GM23338 (cell line): ENCODE results near the gene EPO. TPM values are rescaled to one million over a fixed set of nuclear protein-coding genes. Genes with fewer than 3 reads are reported as not detected.

ENCODE experiments used
- ATAC-seq: fragments of 200-7000 bp; cut with Tn5 transposase; 3 replicates; pipeline ENCODE4 v1.9.1; 2020
- DNase-seq: peaks from one replicate; pipeline ENCODE4 v3.0.0-alpha.2; 2015; ENCODE audit warnings: low spot score
- H2AFZ ChIP-seq: fragments of 200-600 bp; sonication (generic); 2 replicates; pipeline ENCODE4 v1.8.0; 2016; ENCODE audit warnings: antibody characterized with exemption, mild to moderate bottlenecking, moderate library complexity
- H3F3A ChIP-seq: fragments of 200-600 bp; sonication (generic); replicated peaks from 2 replicates; pipeline ENCODE4 v1.8.0; 2017; ENCODE audit warnings: antibody characterized with exemption, mixed run types, low read depth
- H3K27ac ChIP-seq: fragments of 200-600 bp; sonication (generic); 2 replicates; pipeline ENCODE4 v1.6.1; 2016; ENCODE audit warnings: low read depth
- H3K27me3 ChIP-seq: fragments of 200-600 bp; sonication (generic); 2 replicates; pipeline ENCODE4 v1.8.0; 2016; ENCODE audit warnings: mild to moderate bottlenecking, mixed run types, moderate library complexity; ENCODE audit not compliant: insufficient read depth
- H3K36me3 ChIP-seq: fragments of 200-600 bp; sonication (generic); 2 replicates; pipeline ENCODE4 v1.8.0; 2016; ENCODE audit warnings: mild to moderate bottlenecking; ENCODE audit not compliant: insufficient read depth
- H3K4me1 ChIP-seq: fragments of 200-600 bp; sonication (generic); 2 replicates; pipeline ENCODE4 v1.8.0; 2016; ENCODE audit warnings: mild to moderate bottlenecking, moderate library complexity; ENCODE audit not compliant: insufficient read depth
- H3K4me2 ChIP-seq: fragments of 200-600 bp; sonication (generic); 2 replicates; pipeline ENCODE4 v1.7.1; 2017; ENCODE audit warnings: mixed run types
- H3K4me3 ChIP-seq: fragments of 200-600 bp; sonication (generic); 2 replicates; pipeline ENCODE4 v1.6.1; 2016; ENCODE audit warnings: mixed run types
- H3K79me2 ChIP-seq: fragments of 200-600 bp; sonication (generic); replicated peaks from 2 replicates; pipeline ENCODE4 v1.8.0; 2017; ENCODE audit warnings: mild to moderate bottlenecking; ENCODE audit not compliant: insufficient read depth
- H3K9me2 ChIP-seq: fragments of 200-600 bp; sonication (generic); 2 replicates; pipeline ENCODE4 v1.8.0; 2017; ENCODE audit not compliant: insufficient read depth
- H4K20me1 ChIP-seq: fragments of 200-600 bp; sonication (generic); replicated peaks from 2 replicates; pipeline ENCODE4 v1.8.0; 2017; ENCODE audit warnings: mild to moderate bottlenecking; ENCODE audit not compliant: insufficient read depth
- H3K27ac Mint-ChIP-seq: 2 replicates; pipeline ENCODE4 v1.8.0; 2020; ENCODE audit warnings: inconsistent platforms, mild to moderate bottlenecking, moderate library complexity, mixed read lengths
- H3K27me3 Mint-ChIP-seq: 3 replicates; pipeline ENCODE4 v1.8.0; 2022; ENCODE audit warnings: low read depth, mild to moderate bottlenecking, moderate library complexity, mixed read lengths, inconsistent platforms; ENCODE audit not compliant: insufficient read depth, poor library complexity
- H3K36me3 Mint-ChIP-seq: 3 replicates; pipeline ENCODE4 v1.8.0; 2021; ENCODE audit warnings: low read depth, mild to moderate bottlenecking, inconsistent platforms, moderate library complexity, mixed read lengths
- H3K4me1 Mint-ChIP-seq: 3 replicates; pipeline ENCODE4 v1.8.0; 2020; ENCODE audit warnings: mild to moderate bottlenecking, inconsistent platforms, mixed read lengths
- H3K4me3 Mint-ChIP-seq: 3 replicates; pipeline ENCODE4 v1.8.0; 2021; ENCODE audit warnings: moderate library complexity, mild to moderate bottlenecking, inconsistent platforms, mixed read lengths
- H3K9me3 Mint-ChIP-seq: 3 replicates; pipeline ENCODE4 v1.8.0; 2020; ENCODE audit warnings: moderate library complexity, mild to moderate bottlenecking, inconsistent platforms, mixed read lengths
- CTCF ChIP-seq, 2 experiments: fragments of 200-600 bp in 1 of 2; sonication (generic) in 1 of 2; conservative IDR thresholded peaks; 2 replicates each; pipeline versions ENCODE4 v1.5.1 to v1.6.1; 2016 to 2017; ENCODE audit warnings: antibody characterized with exemption in 2 of 2, low read depth in 2 of 2, mild to moderate bottlenecking in 2 of 2, moderate library complexity in 1 of 2
- EZH2 ChIP-seq: fragments of 200-600 bp; sonication (generic); IDR thresholded peaks from one replicate; pipeline ENCODE4 v1.8.0; 2017; ENCODE audit warnings: antibody characterized with exemption, mild to moderate bottlenecking, low read depth; ENCODE audit not compliant: unreplicated experiment
- EZH2phosphoT487 ChIP-seq: fragments of 200-600 bp; sonication (generic); IDR thresholded peaks from one replicate; pipeline ENCODE4 v1.8.1; 2018; ENCODE audit warnings: antibody characterized with exemption; ENCODE audit not compliant: unreplicated experiment
- JUNB ChIP-seq: IDR thresholded peaks from one replicate; pipeline ENCODE4 v1.6.1; 2016; ENCODE audit warnings: antibody characterized with exemption; ENCODE audit not compliant: unreplicated experiment
- NANOG ChIP-seq: IDR thresholded peaks from 2 replicates; pipeline ENCODE4 v1.6.1; 2016; ENCODE audit warnings: antibody characterized with exemption, borderline replicate concordance
- POLR2AphosphoS5 ChIP-seq: IDR thresholded peaks from 2 replicates; pipeline ENCODE4 v1.6.1; 2016; ENCODE audit warnings: antibody characterized with exemption, low read depth
- STAT1 ChIP-seq: IDR thresholded peaks from one replicate; pipeline ENCODE4 v1.6.1; 2016; ENCODE audit warnings: antibody characterized with exemption; ENCODE audit not compliant: unreplicated experiment
- ZNF114 ChIP-seq: fragments of 250-450 bp; sonication (Bioruptor Pico); IDR thresholded peaks from 2 replicates; pipeline ENCODE4 v1.5.0; 2020; ENCODE audit warnings: mild to moderate bottlenecking, moderate library complexity
- ZNF331 ChIP-seq: fragments of 250-450 bp; sonication (Bioruptor Pico); IDR thresholded peaks from 2 replicates; pipeline ENCODE4 v1.5.0; 2020; ENCODE audit warnings: low read depth, mild to moderate bottlenecking, moderate library complexity
- ZNF462 ChIP-seq: fragments of 250-450 bp; sonication (Bioruptor Pico); IDR thresholded peaks from 2 replicates; pipeline ENCODE4 v1.5.0; 2020; ENCODE audit warnings: mild to moderate bottlenecking, moderate library complexity
- polyA plus RNA-seq: library from polyadenylated mRNA; unstranded; fragments of >200 nt; fragmentation: Nextera tagmentation; extraction: Ambion mirVana; gene quantifications from 2 replicates; pipeline ENCODE4 v1.2.1, GENCODE V29; 2016
- total RNA-seq: library from RNA; depleted of rRNA; stranded (reverse); fragments of >200 nt; shearing (Covaris generic); gene quantifications from 2 replicates; pipeline ENCODE4 v1.2.3, GENCODE V29; 2014
- TF ChIP-seq, protein P1 (sequence below): IDR thresholded peaks from 2 replicates; pipeline ENCODE4 v1.6.1; 2016; ENCODE audit warnings: antibody characterized with exemption

EPO gene
- total and polyA plus RNA-seq, 2 experiments from 2014 or later: 1.0 TPM; not detected in 1

DNA sequence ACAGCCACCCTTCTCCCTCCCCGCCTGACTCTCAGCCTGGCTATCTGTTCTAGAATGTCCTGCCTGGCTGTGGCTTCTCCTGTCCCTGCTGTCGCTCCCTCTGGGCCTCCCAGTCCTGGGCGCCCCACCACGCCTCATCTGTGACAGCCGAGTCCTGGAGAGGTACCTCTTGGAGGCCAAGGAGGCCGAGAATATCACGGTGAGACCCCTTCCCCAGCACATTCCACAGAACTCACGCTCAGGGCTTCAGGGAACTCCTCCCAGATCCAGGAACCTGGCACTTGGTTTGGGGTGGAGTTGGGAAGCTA is 1.2 kb downstream of the EPO start:
- Histone ChIP-seq H3K79me2 (no peaks in the 10 kb centered on the region), H3K27me3 (peaks cover 38% of the 10 kb centered on the region), H2AFZ (peak overlapping the region; percentile 93), H3K36me3 (no peaks in the 10 kb centered on the region), H3K4me2 (peak overlapping the region; percentile 88), H4K20me1 (no peaks in the 10 kb centered on the region), H3K9me2 (no peaks in the 10 kb centered on the region), H3K4me1 (peaks cover 9% of the 10 kb centered on the region; the same call in 1 of the 2 replicates), H3K27ac (no peak overlapping the region), H3F3A (peaks cover 6% of the 10 kb centered on the region; the same call in 1 of the 2 replicates), H3K4me3 (no peak overlapping the region; the same call in 1 of the 2 replicates)
- H3K9me3 Mint-ChIP-seq: peaks cover 2% of the 10 kb centered on the region; the same call in 2 of the 3 replicates
- H3K27me3 Mint-ChIP-seq: peaks cover 42% of the 10 kb centered on the region
- peak overlapping the region; percentile 69 for H3K4me3 Mint-ChIP-seq
- H3K27ac Mint-ChIP-seq: no peak overlapping the region
- DNase-seq (no peak), ATAC-seq (no peak)
- TF ChIP-seq POLR2AphosphoS5 (no peak), EZH2phosphoT487 (no peak), STAT1 (no peak), ZNF114 (CRISPR knock-in tag) (no peak), ZNF331 (CRISPR knock-in tag) (no peak), NANOG (no peak), EZH2 (no peak), JUNB (no peak), CTCF (conservative IDR thresholded peaks at IDR 0.05; ENCODE audit: low read depth in 2 of 2) (no peak)
- TF ChIP-seq, protein P1, sequence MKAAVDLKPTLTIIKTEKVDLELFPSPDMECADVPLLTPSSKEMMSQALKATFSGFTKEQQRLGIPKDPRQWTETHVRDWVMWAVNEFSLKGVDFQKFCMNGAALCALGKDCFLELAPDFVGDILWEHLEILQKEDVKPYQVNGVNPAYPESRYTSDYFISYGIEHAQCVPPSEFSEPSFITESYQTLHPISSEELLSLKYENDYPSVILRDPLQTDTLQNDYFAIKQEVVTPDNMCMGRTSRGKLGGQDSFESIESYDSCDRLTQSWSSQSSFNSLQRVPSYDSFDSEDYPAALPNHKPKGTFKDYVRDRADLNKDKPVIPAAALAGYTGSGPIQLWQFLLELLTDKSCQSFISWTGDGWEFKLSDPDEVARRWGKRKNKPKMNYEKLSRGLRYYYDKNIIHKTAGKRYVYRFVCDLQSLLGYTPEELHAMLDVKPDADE: no peak
- no peaks in the 10 kb centered on the region for H3K36me3 Mint-ChIP-seq
- peaks cover 7% of the 10 kb centered on the region for H3K4me1 Mint-ChIP-seq

- no peak overlapping the region for H3K27ac Mint-ChIP-seq
- no peak for ATAC-seq
- H3K79me2 ChIP-seq: no peaks in the 10 kb centered on the region
- peaks cover 40% of the 10 kb centered on the region for H3K27me3 Mint-ChIP-seq
- peaks cover 6% of the 10 kb centered on the region; the same call in 1 of the 2 replicates for H3F3A ChIP-seq
- no peak overlapping the region for H2AFZ ChIP-seq
- peaks cover 7% of the 10 kb centered on the region for H3K4me1 Mint-ChIP-seq
- H3K4me1 ChIP-seq: peaks cover 9% of the 10 kb centered on the region; the same call in 1 of the 2 replicates
- no peak overlapping the region for H3K4me3 Mint-ChIP-seq
- H3K27me3 ChIP-seq: peaks cover 38% of the 10 kb centered on the region
- H3K36me3 Mint-ChIP-seq: no peaks in the 10 kb centered on the region
- H3K27ac ChIP-seq: no peak overlapping the region
- H3K36me3 ChIP-seq: no peaks in the 10 kb centered on the region
- no peaks in the 10 kb centered on the region for H3K9me2 ChIP-seq
- no peak overlapping the region for H3K4me2 ChIP-seq
- no peaks in the 10 kb centered on the region for H4K20me1 ChIP-seq
- peaks cover 2% of the 10 kb centered on the region; the same call in 2 of the 3 replicates for H3K9me3 Mint-ChIP-seq
- no peak for DNase-seq
- H3K4me3 ChIP-seq: no peak overlapping the region
- TF ChIP-seq ZNF114 (CRISPR knock-in tag) (no peak), EZH2phosphoT487 (no peak), ZNF462 (CRISPR knock-in tag) (no peak), POLR2AphosphoS5 (no peak), JUNB (no peak)
- TF ChIP-seq, protein P1: no peak
These were observed 2.4 kb downstream of the EPO start for GRCh38 chr7:100722480-100723212.
